ENCODE measurements around the gene LHFPL6.

GRCh38 chr13:39297664-39298171 is 305.3 kb downstream of the LHFPL6 start:
- TF ChIP-seq CTCF (IDR thresholded peaks at IDR 0.05; ENCODE audit: poor library complexity): no peak
- no peak for TF ChIP-seq EZH2 (IDR thresholded peaks at IDR 0.05; ENCODE audit: borderline replicate concordance)
- TF ChIP-seq EZH2phosphoT487 (IDR thresholded peaks at IDR 0.05; ENCODE audit: low read depth, severe bottlenecking, unreplicated experiment): no peak

Measured in hepatocyte (in vitro differentiated cells).